Spleen (tissue), 7 donors: Measurements from ENCODE around the gene ALCAM.

ENCODE experiments used
- CTCF ChIP-seq, 11 experiments: fragments of 200-600 bp in 7 of 11; fragments of 450-650 bp in 4 of 11; sonication (generic) in 4 of 11; IDR thresholded peaks in 8 of 11; conservative IDR thresholded peaks in 3 of 11; 1 replicate in 7 of 11; 2 replicates in 4 of 11; pipeline versions ENCODE4 v1.4.0 to v1.8.0; 2016 to 2021; ENCODE audit warnings: antibody characterized with exemption in 11 of 11, inconsistent platforms in 4 of 11, mild to moderate bottlenecking in 1 of 11
- POLR2A ChIP-seq, 3 donors: fragments of 450-650 bp; IDR thresholded peaks; one replicate each; pipeline ENCODE4 v1.5.1; 2017; ENCODE audit warnings: antibody characterized with exemption in 3 of 3, mild to moderate bottlenecking in 1 of 3
- donor health status: DM: no; HTN: no; CAD: no; lungs with moderate emphysema.
- donor health status: DM: no; HTN: no; CAD: no.
- donor health status: DM: no; HTN: no; CAD: no.

DNA sequence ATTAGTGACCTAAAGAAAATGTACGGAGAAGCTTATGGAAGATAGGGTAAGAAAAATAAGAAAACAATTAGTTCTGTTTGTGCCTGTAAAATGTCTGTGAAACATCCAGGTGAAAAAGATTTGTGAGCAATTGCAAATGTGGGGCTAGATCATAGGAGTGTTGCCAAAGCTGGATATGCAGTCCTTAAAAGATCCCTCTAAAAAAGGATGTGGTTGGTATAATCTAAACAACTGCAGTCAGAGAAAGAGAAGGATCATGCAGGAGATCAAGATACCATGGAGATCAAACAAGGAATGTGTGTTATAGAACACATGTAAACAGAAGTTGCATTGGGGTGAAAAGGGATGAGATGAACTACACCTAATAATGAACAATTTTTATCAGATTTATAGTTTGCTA lies 116.8 kb downstream of the ALCAM start:
- TF ChIP-seq POLR2A (IDR thresholded peaks at IDR 0.05) (no peak), CTCF (IDR thresholded peaks at IDR 0.05 in 8 of 11, conservative IDR thresholded peaks at IDR 0.05 in 3 of 11) (no peak)
